ENCODE measurements around the gene SP140L.
"Not testable (repeated sequence)": the region's sequence is repeated elsewhere in the genome, so short reads cannot be mapped to it uniquely, and the experiment has no call there.

The SP140L gene

DNA sequence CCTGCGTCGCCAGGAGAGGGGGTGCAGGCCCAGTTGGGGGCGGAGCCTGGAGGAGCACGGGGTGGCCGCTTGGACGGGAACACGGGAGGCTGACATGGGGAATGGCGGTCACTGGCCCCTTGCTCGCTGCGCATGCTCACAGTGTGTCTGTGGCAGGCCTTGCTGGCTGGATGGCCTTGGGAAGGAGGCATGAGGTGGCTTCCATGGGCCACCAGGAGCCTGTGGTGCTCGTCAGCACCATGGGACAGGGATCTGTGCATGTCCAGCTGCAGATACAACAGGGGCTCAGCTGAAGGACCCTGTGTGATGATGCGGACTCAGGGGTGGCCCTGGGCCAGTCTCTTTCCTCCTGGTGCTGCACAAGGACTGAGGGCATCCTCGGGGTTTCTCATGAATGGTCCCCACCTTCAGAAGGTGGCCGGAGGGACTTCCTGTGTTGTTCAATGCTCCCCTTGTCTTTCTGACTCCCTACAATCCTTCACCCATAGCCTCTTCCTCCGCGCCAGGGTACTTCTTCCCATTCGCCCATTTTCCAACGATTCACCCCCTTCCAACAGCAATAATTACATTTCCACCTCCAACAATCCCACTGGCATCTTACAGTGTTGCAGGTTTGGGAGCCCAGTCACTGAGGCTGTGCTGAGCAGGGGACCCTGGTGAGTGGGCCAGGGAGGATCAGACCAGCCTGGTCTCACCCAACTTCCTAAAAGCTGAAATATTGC is 3.4 kb upstream of the SP140L start:
- no peak for DNase-seq (ENCODE audit: low read depth)

DNA sequence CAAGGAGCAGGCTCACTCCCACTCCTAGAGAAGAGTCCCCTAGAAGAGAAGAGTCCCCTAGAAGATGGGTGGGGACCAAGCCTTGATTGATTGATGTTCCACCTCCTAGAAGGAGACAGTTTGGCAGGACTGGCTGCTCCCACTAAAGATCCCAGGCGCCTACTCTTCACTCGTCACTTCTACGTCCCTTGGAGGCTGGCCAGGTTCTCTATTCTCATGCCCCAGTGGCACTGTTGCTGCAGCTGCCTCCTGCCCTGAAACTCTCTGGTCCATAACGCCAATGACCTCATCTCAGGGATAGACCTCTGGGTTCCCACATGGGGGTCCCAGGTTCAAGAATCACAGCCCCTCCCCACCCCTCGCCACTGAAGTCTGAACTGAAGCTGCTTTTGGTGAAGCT is 2.5 kb upstream of the SP140L start:
- DNase-seq (ENCODE audit: low read depth), result no peak

DNA sequence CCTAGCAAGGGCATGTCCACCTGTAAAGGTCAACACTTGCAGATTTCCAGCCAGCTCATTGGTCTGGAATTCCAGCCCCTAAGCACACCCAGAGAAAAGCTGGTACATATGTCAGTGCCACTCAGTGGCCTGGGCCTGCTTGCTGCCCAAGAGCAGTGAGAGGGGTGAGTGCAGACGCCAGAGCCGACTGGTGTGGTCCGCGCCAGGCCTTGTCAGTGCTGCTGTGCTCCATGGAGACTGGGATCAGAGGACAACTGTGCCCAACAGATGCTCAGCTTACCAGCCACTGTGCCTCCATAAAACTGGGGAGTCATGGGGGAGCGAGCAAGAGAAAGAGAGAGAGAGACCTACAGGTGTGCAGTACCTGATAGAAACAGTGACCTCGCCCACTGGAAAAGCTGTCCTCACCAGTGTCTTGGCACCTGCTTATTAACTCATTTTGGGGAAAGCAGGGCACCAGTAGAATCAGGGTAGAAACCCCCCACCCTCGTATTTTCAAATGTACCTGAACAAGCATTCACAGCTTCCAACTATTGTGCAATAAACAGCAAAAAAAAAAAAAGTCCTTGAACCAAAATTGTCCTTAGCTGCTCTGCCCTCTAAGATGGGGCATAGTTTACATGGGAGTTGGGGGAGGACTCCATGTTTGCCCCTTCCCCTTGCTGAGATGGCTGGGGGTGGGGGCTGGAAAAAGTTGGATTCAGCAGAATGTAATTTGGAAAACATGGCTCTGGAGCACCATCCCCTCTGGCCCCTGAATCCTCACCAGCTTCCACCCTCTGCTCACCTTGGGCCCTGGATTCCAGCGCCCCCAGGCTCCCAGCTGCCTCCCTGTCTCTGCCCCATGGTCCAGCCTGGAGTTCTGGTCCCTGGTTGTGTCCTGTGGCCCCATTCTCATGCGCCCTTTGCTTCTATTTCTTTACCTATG is 1.4 kb upstream of the SP140L start:
- DNase-seq (ENCODE audit: low read depth), result no peak

DNA sequence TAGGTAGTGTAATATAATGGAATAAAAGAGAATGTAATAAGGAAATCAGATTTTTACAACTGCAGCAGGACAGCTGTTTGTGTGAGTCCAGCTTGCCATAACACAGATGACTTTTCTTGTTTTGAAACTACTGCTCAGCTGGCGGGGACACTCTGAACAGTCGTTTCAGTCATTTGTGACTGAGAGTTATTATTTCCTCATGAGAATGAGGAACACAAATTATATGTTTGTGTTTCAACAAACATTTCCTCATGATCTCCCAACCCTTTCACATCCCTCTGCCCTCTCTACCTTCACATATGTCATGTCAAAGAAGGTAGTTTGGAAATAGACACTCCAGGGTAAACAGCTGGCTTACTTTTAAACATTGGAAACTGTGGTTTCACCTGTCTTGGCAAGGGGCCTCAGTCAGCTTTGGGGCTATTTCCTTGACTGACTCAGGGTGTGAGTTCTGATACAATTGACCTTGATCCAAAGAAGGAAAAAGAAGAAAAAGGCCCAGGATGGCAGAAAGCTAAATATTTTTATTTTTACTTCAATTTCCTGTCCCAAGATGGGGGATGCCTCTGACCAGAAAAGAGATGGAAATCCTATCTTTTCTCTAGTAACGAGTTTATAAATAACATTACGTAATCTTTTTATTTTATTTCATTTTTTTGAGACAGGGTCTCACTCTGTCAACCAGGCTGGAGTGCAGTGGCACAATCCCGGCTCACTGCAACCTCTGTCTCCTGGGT is 593 bp downstream of the SP140L start:
- DNase-seq (ENCODE audit: low read depth), result no peak

DNA sequence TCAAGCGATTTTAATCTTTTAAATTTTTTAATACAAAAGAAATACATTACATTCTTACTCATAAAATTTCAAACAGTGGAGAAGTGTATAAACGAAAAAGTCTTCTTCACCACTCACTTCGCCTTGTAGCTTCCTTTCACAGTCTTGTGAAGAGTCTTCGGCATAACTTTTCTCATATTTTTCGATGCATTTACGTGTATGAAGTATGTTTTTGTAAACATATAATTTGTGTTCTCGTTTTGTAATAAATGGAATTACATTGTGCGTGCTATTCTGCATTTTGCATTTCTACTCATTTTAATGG is 1.1 kb downstream of the SP140L start:
- DNase-seq (ENCODE audit: low read depth), result no peak

DNA sequence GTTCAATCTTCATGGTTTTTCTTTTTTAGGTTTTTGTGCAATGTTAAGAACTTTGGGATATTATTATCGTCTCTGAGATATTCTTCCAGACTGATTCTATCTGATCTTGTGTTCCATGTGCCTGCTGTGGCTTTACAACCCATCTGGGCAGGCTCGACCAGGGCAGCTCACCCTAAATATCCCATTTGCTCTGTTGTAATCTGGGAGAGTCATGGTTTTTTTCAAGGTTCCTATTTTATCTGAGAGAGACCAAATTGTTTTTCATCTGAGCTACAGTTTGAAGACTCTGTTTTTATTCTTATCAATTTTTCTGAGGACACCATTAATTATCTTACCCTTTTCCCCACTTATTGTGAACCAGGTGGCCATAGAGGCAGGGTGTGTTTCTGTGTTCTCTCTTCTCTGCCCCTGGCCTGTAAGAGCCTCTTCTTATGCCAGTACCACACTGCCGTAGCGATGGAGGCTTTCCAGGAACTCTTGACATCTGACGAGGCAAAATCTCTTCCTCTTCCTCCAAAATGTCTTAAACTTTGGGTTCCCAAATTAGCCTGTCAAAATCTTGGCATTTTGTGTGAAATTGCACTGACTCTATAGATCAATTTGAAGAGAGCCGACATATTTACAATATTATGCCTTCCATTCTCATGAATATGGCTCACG is 3.1 kb downstream of the SP140L start:
- no peak for DNase-seq (ENCODE audit: low read depth)

DNA sequence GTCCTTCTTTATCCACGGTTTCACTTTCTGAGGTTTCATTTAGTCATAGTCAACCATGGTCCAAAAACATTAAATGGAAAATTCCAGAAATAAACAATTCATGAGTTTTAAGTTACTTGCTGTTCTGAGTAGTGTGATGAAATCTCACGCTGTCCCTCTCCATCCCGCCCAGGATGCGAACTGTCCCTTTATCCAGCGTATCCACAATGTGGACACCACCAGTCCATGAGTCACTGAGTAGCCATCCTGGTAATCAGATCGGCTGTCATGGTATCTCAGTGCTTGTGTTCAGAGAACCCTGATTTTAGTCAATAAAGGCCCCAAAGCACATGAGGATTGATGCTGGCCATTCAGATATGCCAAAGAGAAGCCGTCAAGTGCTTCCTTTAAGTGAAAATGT is 3.7 kb downstream of the SP140L start:
- DNase-seq (ENCODE audit: low read depth), result no peak

DNA sequence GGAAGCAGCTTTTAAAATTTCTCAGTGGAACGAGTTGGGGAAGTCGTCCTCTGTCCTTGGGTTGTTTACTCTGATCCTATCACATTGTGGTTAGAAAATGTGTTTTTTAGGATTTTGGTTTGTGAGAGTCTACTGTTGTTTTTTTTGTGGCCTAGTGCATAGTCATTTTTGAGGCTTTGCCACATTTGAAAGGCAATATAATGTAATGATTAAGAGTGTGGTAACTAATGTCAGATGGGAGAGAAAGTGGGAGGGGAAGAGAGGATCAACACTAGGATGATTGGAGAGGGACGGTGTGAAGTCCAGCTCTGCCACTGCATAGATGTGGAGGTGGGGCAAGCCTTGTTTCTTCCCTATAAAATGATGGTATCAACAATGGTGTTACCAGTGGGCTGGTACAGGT is 8.5 kb downstream of the SP140L start:
- DNase-seq (ENCODE audit: low read depth), result no peak

DNA sequence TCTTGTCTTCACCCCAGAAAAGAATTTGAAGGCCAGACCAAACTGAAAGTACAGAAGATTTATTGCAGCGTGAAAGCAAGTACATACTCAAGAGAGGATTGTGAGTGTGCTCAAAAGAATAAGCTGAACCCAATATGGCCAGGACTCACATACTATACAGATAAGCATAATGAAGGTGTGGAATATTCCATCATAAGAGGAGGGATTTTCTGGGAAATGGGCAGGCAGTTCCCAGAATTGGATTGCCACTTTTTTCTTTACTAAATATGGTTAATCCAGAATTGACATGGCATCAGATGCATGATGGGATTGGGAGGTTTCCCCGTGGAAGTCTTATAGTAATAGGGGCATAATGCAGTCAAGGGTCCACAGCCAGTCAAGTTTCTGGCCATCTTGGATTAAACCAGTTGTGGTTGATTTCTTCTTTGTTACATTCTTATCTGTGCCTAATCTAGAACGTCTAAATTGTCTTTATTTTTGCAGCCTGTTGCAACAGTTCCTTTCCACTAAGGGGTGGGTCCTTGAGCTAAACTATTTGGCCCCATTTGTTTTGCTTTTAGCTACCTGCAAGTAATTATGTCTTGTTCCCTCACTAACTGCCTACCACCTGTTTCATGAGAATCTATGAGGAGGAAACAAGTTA is 9.0 kb downstream of the SP140L start:
- DNase-seq (ENCODE audit: low read depth), result no peak

DNA sequence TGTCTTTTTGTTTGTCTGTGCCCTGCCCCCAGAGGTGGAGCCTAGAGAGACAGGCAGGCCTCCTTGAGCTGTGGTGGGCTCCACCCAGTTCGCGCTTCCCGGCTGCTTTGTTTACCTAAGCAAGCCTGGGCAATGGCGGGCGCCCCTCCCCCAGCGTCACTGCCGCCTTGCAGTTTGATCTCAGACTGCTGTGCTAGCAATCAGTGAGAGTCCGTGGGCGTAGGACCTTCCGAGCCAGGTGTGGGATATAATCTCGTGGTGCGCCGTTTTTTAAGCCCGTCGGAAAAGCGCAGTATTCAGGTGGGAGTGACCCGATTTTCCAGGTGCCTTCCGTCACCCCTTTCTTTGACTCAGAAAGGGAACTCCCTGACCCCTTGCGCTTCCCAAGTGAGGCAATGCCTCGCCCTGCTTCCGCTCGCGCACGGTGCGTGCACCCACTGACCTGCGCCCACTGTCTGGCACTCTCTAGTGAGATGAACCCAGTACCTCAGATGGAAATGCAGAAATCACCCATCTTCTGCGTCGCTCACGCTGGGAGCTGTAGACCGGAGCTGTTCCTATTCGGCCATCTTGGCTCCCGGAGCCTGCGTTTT is 15.0 kb downstream of the SP140L start:
- not testable (repeated sequence) for DNase-seq (ENCODE audit: low read depth)

DNA sequence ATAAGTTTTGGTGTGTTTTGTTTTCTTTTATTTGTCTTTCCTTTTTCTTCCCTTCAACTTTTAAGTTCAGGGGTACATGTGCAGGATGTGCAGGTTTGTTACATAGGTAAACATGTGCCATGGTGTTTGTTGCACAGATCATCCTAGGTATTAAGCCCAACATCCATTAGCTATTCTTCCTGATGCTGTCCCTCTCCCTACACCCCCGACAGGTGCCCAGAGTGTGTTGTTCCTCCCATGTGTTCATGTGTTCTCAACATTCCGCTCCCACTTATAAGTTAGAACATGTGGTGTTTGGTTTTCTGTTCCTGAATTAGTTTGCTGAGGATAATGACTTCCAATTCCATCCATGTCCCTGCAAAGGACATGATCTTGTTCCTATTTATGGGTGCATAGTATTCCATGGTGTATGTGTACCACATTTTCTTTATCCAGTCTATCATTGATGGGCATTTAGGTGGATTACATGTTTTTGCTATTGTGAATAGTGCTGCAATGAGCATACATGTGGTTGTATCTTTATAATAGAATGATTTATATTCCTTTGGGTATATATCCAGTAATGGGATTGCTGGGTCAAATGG is 16.1 kb downstream of the SP140L start:
- DNase-seq (ENCODE audit: low read depth), result not testable (repeated sequence)

DNA sequence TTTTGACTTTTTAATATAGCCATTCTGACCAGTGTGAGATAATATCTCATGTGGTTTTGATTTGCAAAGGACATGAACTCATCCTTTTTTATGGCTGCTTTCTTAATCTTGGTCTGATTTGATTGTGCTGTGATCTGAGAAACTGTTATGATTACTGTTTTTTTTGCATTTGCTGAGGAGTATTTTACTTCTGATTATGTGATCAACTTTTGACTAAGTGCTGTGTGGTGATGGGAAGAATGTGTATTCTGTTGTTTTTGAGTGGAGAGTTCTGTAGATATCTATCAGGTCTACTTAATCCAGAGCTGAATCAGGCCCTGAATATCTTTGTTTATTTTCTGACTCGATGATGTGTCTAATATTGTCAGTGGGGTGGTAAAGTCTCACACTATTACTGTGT is 16.8 kb downstream of the SP140L start:
- no peak for DNase-seq (ENCODE audit: low read depth)

DNA sequence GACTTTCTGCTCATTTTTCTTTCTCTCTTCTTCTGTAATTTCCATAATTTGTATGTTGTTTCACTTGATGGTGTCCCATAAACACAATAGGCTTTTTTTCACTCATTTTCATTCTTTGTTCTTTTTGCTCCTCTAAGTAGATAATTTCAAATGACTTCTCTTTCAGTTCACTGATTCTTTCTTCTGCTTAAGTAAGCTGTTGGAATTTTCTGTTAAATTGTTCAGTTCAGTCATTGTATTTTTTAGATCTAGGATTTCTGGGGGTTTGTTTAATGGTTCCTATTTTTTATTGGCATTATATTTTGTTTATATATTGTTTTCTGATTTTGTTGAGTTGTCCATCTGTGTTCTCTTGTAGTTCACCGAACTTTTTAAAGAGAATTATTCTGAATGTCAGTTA is 19.5 kb downstream of the SP140L start:
- DNase-seq (ENCODE audit: low read depth), result no peak

DNA sequence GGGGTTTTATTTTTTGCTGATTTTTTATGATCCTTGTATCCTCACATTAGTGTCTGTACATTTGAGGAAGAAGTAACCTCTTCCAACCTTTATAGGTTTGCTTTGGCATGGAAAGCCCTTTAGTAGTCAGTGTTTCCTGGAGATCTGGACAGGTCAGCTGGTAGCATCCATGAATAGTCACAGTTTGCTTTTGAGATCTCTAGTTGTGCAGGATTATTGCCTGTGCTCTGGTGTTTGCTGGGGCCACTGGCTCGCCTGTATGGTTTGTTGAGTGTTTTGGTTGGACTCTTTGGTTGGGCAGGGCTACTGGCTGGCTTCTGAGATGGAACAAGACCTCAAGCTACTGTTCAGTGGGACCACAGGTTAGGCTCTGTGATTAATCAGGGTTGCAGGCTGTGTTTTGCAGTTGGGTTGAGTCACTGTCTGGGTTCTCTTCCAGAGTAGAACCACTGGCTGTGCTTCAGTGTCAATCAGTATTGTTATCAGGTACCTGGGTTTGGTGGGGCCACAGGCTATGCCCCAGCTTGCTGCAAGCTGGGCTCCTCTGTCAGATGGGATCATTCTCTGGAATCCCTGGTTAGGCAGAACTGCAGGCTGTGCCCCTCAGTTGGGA is 20.0 kb downstream of the SP140L start:
- DNase-seq (ENCODE audit: low read depth), result no peak

DNA sequence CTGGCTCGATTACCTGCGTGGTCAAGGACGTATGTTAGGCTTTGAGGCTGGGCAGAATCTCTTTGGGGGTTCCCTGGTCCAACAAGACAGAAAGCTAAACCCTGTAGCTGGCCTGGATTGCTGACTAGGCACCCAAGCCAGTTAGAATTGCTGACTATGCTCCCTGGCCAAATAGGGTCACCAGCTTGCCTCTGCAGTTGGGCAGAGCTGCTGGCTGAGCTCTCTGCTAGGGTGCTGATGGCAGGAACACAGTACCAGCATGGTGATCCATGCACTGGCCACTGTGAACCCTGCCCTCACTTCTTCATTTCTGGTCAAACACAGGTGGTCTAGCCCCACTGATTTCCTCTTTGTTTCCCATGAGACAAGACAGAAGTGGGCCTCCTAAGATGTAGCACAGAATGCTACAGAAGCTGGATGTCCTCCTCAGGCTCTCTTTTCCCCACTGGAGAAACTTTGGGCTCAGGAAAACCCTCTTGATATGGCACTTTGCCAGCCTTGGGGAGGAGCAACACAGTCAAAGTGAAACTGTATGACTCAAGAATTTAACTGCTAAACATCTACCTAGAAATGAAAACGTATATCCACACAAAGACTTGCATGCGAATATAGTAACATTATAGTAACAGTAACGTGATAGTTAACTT is 20.8 kb downstream of the SP140L start:
- no peak for DNase-seq (ENCODE audit: low read depth)

DNA sequence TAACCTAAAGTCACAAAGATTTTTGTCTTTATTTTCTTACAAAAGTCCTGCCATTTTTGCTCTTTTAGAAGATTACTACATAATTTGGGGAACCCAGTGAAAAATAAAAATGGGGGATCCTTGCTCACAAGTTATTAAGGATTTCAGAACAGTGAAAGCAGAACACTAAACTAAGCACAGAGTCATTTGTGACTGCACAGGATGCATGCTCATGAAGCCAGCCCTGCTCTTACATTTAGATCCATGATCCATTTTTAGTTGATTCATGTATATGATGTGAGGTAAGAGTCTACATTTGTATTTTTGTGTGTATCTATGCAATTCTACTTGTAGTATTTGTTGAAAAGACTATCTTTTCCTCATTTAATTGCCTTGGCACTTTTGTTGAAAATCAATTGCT is 21.8 kb downstream of the SP140L start:
- DNase-seq (ENCODE audit: low read depth), result no peak

DNA sequence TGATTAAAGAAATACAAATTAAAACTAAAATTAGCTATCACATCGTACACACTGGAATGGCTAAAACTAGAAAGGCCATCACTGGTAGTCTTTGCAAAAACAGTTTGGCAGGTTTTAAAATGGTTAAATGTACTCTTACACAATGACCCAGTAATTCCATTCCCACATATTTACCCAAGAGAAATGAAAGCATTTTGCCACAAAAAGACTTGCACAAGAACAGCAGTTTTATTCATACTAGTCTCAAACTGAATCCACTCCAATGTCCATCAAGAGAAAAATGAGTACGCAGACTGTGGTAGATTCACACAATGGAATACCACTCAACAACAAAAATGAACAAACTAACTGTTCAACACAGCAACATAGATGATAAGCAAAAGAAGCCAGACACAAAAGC is 29.1 kb downstream of the SP140L start:
- DNase-seq (ENCODE audit: low read depth), result no peak

DNA sequence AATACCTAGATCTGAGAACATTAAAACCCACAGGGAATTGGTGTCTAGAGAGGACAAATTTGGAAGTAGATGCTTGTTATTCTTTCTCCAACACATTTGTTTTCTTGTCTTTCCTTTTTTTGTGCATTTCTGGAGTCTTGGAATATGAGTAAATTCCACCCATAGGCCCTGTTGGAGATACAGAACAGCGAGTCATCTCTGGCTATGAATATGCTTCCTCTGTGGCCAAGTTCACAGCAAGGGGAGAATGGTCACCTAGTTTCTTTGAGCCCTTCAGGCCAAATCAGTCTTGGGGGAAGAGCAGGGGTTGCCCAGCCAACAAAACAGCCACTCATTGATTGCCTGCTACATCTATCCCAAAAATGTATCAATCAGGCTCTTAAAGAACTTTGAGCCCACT is 31.3 kb downstream of the SP140L start:
- DNase-seq (ENCODE audit: low read depth), result no peak

DNA sequence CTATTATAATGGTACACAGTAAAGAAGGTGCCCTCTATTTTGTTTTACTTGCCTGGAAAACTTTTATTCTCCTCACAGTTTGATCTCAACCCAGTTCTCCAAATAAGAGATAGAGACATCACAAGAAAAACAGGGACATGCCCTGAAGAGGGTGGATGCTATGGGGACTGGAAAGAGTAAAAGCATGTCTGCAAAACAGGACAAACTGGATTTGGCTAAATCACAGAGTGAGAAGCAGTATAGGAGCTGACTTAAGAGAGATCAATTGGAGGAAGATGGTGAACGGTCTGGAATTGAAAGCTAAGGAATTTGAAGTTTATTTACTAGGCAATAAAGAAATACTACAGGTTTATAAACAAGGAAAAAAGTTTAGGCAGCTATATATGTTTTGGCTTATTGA is 33.0 kb downstream of the SP140L start:
- no peak for DNase-seq (ENCODE audit: low read depth)

DNA sequence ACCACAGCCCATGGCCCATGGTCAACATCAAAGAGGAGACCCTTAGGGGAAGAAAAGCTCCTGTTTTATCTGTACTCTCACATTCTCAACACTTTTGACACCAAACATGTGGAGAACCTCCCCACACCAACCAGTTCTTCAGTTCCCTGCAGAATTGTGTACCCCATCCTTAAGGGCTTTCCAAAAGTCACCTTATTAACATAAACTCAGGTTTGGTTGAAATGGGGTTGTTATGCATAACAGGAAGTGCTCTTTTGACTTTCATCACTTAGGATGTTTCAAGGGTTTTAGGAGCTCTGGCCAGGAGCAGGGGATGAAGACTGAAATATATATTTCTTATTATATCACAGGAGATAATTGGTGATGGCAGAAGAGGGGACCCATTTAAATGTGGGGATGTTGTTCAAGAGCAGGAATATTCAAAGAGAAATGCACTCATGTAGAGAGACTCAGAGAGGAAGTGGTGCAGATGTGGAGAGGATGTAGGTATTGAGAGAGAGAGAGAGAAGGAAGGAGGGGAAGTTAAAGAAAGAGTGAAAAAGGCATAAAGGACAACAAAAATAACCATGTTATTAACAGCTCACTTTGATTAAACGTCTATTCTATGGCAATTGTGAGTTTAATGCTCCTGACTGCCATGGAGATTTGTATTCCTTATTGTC is 35.2 kb downstream of the SP140L start:
- no peak for DNase-seq (ENCODE audit: low read depth)

Data from activated T-cell treated with anti-CD3 and anti-CD28 coated beads for 1 hour (primary cell).